Liver (tissue), 9 donors: Measurements from ENCODE around the gene RALGPS1. TPM values are rescaled to one million over a fixed set of nuclear protein-coding genes. Genes with fewer than 3 reads are reported as not detected.

Source experiments
- DNase-seq: peaks from one replicate; pipeline ENCODE4 v3.0.0-alpha.2; 2017; ENCODE audit warnings: low spot score
- H3K27ac ChIP-seq, 2 donors: one replicate each; pipeline ENCODE4 v1.7.0; 2013; ENCODE audit warnings: inconsistent platforms in 2 of 2, low read length in 2 of 2, control low read depth in 1 of 2, low read depth in 1 of 2, mild to moderate bottlenecking in 1 of 2
- H3K27me3 ChIP-seq, 4 donors: one replicate each; pipeline versions ENCODE4 v1.6.1 to v1.7.0; 2013; ENCODE audit warnings: low read length in 3 of 4, inconsistent platforms in 1 of 4, mild to moderate bottlenecking in 1 of 4, moderate library complexity in 1 of 4; ENCODE audit not compliant: control insufficient read depth in 4 of 4, insufficient read depth in 4 of 4
- H3K36me3 ChIP-seq, 4 donors: one replicate each; pipeline versions ENCODE4 v1.6.1 to v1.7.0; 2013; ENCODE audit warnings: low read length in 3 of 4, mild to moderate bottlenecking in 3 of 4, low read depth in 1 of 4, moderate library complexity in 1 of 4; ENCODE audit not compliant: control insufficient read depth in 4 of 4, insufficient read depth in 3 of 4
- H3K4me1 ChIP-seq, 4 donors: one replicate each; pipeline versions ENCODE4 v1.6.1 to v1.7.0; 2013; ENCODE audit warnings: low read length in 3 of 4, mild to moderate bottlenecking in 3 of 4, moderate library complexity in 1 of 4; ENCODE audit not compliant: control insufficient read depth in 4 of 4, insufficient read depth in 4 of 4
- H3K4me3 ChIP-seq, 3 donors: one replicate each; pipeline versions ENCODE4 v1.6.1 to v1.7.0; 2013; ENCODE audit warnings: low read length in 3 of 3, control low read depth in 1 of 3, low read depth in 1 of 3, mild to moderate bottlenecking in 1 of 3
- H3K9ac ChIP-seq, 2 donors: one replicate each; pipeline ENCODE4 v1.7.0; 2013; ENCODE audit warnings: low read length in 2 of 2, mild to moderate bottlenecking in 2 of 2, moderate library complexity in 2 of 2, control low read depth in 1 of 2, low read depth in 1 of 2
- H3K9me3 ChIP-seq, 4 donors: one replicate each; pipeline versions ENCODE4 v1.6.1 to v1.7.0; 2013; ENCODE audit warnings: low read length in 3 of 4; ENCODE audit not compliant: control insufficient read depth in 4 of 4
- CTCF ChIP-seq: fragments of 150-350 bp; IDR thresholded peaks from 2 replicates; pipeline ENCODE4 v1.5.1; 2017; ENCODE audit warnings: improper control_type of control experiment, low read depth, low read length; ENCODE audit not compliant: missing input control
- EGR1 ChIP-seq, 2 donors: IDR thresholded peaks; 2 replicates each; pipeline ENCODE4 v1.6.1; 2016 to 2018; ENCODE audit warnings: antibody characterized with exemption in 2 of 2, low read depth in 2 of 2
- FOXA1 ChIP-seq: IDR thresholded peaks from 2 replicates; pipeline ENCODE4 v1.6.1; 2016; ENCODE audit warnings: antibody characterized with exemption
- FOXA2 ChIP-seq: IDR thresholded peaks from 2 replicates; pipeline ENCODE4 v1.6.1; 2016; ENCODE audit warnings: antibody characterized with exemption
- GABPA ChIP-seq, 2 donors: IDR thresholded peaks in 1 of 2; conservative IDR thresholded peaks in 1 of 2; 2 replicates each; pipeline ENCODE4 v1.6.1; 2016; ENCODE audit warnings: antibody characterized with exemption in 2 of 2, mild to moderate bottlenecking in 1 of 2, moderate library complexity in 1 of 2
- HNF4A ChIP-seq, 2 donors: conservative IDR thresholded peaks; 2 replicates each; pipeline ENCODE4 v1.6.1; 2016; ENCODE audit warnings: antibody characterized with exemption in 2 of 2, mild to moderate bottlenecking in 2 of 2
- HNF4G ChIP-seq: IDR thresholded peaks from 2 replicates; pipeline ENCODE4 v1.6.1; 2016; ENCODE audit warnings: antibody characterized with exemption
- JUND ChIP-seq, 2 donors: IDR thresholded peaks; 2 replicates each; pipeline ENCODE4 v1.6.1; 2016; ENCODE audit warnings: antibody characterized with exemption in 2 of 2
- NR2F2 ChIP-seq: IDR thresholded peaks from 2 replicates; pipeline ENCODE4 v1.6.1; 2016; ENCODE audit warnings: antibody characterized with exemption
- RAD21 ChIP-seq, 2 donors: IDR thresholded peaks; 2 replicates each; pipeline ENCODE4 v1.6.1; 2016; ENCODE audit warnings: antibody characterized with exemption in 2 of 2, mild to moderate bottlenecking in 2 of 2
- RXRA ChIP-seq, 2 donors: IDR thresholded peaks; 2 replicates each; pipeline ENCODE4 v1.6.1; 2017 to 2018; ENCODE audit warnings: antibody characterized with exemption in 2 of 2, mild to moderate bottlenecking in 1 of 2
- SP1 ChIP-seq: IDR thresholded peaks from 2 replicates; pipeline ENCODE4 v1.6.1; 2018; ENCODE audit warnings: antibody characterized with exemption, mild to moderate bottlenecking
- TAF1 ChIP-seq: conservative IDR thresholded peaks from 2 replicates; pipeline ENCODE4 v1.6.1; 2016; ENCODE audit warnings: antibody characterized with exemption, mild to moderate bottlenecking
- YY1 ChIP-seq: IDR thresholded peaks from 2 replicates; pipeline ENCODE4 v1.6.1; 2016; ENCODE audit warnings: antibody characterized with exemption, mild to moderate bottlenecking
- ZBTB33 ChIP-seq: IDR thresholded peaks from 2 replicates; pipeline ENCODE4 v1.6.1; 2016; ENCODE audit warnings: antibody characterized with exemption
- WGBS: extraction: QIAGEN DNeasy Blood & Tissue Kit; methylation state at CpG from one replicate; pipeline ENCODE4 v1.1.7; 2013; 5-methylcytosine and 5-hydroxymethylcytosine counted together
- polyA plus RNA-seq, 2 donors: library from polyadenylated mRNA; stranded (reverse) in 1 of 2; unstranded in 1 of 2; fragments of 200-250 nt in 1 of 2; fragments of >200 nt in 1 of 2; fragmentation: Nextera tagmentation in 1 of 2; extraction: Ambion mirVana in 1 of 2; gene quantifications; one replicate each; pipeline versions ENCODE4 v1.2.1 to v1.2.3, GENCODE V29; 2013 to 2015
- total RNA-seq, 2 donors: library from RNA; depleted of rRNA; stranded (reverse); fragments of >200 nt; gene quantifications; one replicate each; pipeline ENCODE4 v1.2.3, GENCODE V29; 2014
- TF ChIP-seq, protein P1 (sequence below): IDR thresholded peaks from 2 replicates; pipeline ENCODE4 v1.6.1; 2016; ENCODE audit warnings: antibody characterized with exemption, mild to moderate bottlenecking
- TF ChIP-seq, protein P2 (sequence below): IDR thresholded peaks from 2 replicates; pipeline ENCODE4 v1.6.1; 2016; ENCODE audit warnings: antibody characterized with exemption
- TF ChIP-seq, protein P3 (sequence below): IDR thresholded peaks from 2 replicates; pipeline ENCODE4 v1.6.1; 2016; ENCODE audit warnings: antibody characterized with exemption
- donor health status: healthy.
- donor health status: healthy.
- donor health status: healthy.
- donor health status: healthy.
- donor health status: healthy.

Gene RALGPS1
- total and polyA plus RNA-seq, 4 donors, result 1.4 to 2.7 (median 2.0) TPM

DNA sequence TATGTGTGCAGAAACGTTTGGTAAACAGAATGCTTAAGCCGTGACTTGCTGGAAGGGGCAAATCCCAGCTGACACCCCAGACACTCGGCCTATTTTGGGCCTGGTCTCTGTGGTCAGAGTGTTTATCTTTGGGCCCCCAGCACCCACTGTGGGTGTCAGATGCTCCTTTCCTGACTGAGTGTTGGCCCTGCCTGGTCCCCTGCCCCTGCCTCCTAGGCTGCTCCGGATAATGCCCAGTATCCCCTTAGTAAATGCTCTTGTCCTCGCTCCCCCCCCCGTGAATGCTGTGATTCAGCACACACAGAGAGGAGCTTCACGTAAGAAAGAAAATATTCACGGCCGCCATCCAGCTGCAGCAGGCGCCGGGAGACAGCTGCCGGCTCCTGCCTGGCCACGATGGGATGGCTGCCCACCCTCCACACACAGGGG, 219.2 kb downstream of the RALGPS1 start:
- no peaks in the 10 kb centered on the region for H3K9me3 ChIP-seq
- 87% methylated on average over 13 of the region's 13 CpGs for WGBS
- H3K27ac ChIP-seq, result peak overlapping the region in 1 of 2 donors; percentile 49
- H3K36me3 ChIP-seq, result no peaks in the 10 kb centered on the region
- TF ChIP-seq HNF4A (conservative IDR thresholded peaks at IDR 0.05) (no peak), FOXA1 (no peak), CTCF (no peak), GABPA (IDR thresholded peaks at IDR 0.05 in 1 of 2, conservative IDR thresholded peaks at IDR 0.05 in 1 of 2) (no peak)
- DNase-seq, result no peak
- H3K27me3 ChIP-seq, result no peaks in the 10 kb centered on the region
- no peak overlapping the region for H3K9ac ChIP-seq
- peaks cover 0 to 26% (median 16%) of the 10 kb centered on the region in 4 donors for H3K4me1 ChIP-seq
- no peak overlapping the region for H3K4me3 ChIP-seq

DNA sequence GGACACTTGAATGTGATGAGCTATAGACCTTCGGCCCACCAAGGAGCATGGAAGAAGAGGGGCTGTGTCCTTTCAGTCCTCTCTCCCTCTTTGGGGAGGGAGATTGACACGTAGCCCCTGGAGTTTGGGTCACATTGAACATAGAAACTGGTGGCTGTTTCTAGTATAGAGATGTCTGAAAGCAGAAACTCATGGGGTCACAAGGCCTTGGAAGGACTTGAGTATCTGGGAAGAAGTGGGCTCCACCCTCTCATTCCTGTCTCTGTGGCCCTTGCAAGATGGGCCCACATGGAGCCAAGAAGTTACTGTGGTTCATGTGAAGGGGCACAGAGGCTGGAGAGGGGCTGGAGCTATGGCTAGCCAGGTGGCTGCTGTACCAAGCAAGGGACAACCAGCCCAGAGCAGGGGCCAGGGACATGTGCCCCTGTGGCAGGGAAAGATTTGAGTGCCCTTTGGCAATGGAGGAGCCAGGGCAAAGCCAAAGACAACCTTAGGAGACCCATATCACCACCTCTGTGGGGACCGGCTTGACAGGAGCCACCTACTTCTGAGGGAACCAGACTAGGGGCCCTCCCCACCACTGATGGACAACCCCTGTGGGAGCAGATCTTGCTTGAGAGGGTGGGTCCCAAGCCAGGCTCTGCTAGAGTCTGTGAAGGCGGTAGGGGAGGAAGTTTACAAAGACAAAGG, 220.6 kb downstream of the RALGPS1 start:
- Histone ChIP-seq H3K27me3 (no peaks in the 10 kb centered on the region), H3K27ac (no peak overlapping the region), H3K4me3 (no peak overlapping the region), H3K9ac (no peak overlapping the region), H3K9me3 (no peaks in the 10 kb centered on the region), H3K36me3 (no peaks in the 10 kb centered on the region), H3K4me1 (peaks cover 0 to 24% (median 16%) of the 10 kb centered on the region in 4 donors)
- WGBS, result 76% methylated on average over 4 of the region's 4 CpGs
- TF ChIP-seq JUND (IDR thresholded peaks at IDR 0.05), result no peak
- TF ChIP-seq, protein P1, sequence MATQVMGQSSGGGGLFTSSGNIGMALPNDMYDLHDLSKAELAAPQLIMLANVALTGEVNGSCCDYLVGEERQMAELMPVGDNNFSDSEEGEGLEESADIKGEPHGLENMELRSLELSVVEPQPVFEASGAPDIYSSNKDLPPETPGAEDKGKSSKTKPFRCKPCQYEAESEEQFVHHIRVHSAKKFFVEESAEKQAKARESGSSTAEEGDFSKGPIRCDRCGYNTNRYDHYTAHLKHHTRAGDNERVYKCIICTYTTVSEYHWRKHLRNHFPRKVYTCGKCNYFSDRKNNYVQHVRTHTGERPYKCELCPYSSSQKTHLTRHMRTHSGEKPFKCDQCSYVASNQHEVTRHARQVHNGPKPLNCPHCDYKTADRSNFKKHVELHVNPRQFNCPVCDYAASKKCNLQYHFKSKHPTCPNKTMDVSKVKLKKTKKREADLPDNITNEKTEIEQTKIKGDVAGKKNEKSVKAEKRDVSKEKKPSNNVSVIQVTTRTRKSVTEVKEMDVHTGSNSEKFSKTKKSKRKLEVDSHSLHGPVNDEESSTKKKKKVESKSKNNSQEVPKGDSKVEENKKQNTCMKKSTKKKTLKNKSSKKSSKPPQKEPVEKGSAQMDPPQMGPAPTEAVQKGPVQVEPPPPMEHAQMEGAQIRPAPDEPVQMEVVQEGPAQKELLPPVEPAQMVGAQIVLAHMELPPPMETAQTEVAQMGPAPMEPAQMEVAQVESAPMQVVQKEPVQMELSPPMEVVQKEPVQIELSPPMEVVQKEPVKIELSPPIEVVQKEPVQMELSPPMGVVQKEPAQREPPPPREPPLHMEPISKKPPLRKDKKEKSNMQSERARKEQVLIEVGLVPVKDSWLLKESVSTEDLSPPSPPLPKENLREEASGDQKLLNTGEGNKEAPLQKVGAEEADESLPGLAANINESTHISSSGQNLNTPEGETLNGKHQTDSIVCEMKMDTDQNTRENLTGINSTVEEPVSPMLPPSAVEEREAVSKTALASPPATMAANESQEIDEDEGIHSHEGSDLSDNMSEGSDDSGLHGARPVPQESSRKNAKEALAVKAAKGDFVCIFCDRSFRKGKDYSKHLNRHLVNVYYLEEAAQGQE, result no peak
- no peak for TF ChIP-seq CTCF
- TF ChIP-seq SP1, result no peak
- TF ChIP-seq GABPA (IDR thresholded peaks at IDR 0.05 in 1 of 2, conservative IDR thresholded peaks at IDR 0.05 in 1 of 2), result no peak
- TF ChIP-seq HNF4G, result no peak
- no peak for TF ChIP-seq EGR1 (IDR thresholded peaks at IDR 0.05; ENCODE audit: low read depth in 2 of 2)
- TF ChIP-seq YY1, result no peak
- TF ChIP-seq, protein P2, sequence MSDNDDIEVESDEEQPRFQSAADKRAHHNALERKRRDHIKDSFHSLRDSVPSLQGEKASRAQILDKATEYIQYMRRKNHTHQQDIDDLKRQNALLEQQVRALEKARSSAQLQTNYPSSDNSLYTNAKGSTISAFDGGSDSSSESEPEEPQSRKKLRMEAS, result no peak
- TF ChIP-seq, protein P3, sequence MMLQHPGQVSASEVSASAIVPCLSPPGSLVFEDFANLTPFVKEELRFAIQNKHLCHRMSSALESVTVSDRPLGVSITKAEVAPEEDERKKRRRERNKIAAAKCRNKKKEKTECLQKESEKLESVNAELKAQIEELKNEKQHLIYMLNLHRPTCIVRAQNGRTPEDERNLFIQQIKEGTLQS, result no peak
- no peak for TF ChIP-seq RAD21 (IDR thresholded peaks at IDR 0.05)
- no peak for TF ChIP-seq RXRA (IDR thresholded peaks at IDR 0.05)
- no peak for TF ChIP-seq NR2F2
- no peak for TF ChIP-seq FOXA1
- no peak for TF ChIP-seq ZBTB33
- TF ChIP-seq TAF1, result no peak
- TF ChIP-seq FOXA2, result no peak
- no peak for TF ChIP-seq HNF4A (conservative IDR thresholded peaks at IDR 0.05)
- no peak for DNase-seq
